NCI-H1436 (cell line): ENCODE data around the gene RAB6B.
A peak's percentile ranks its signal among the peaks of the same experiment; 100 is the strongest.

ENCODE experiments used
- DNase-seq: peaks from one replicate; lab custom pipeline; 2025; lab: John Stamatoyannopoulos, UW

RAB6B gene

DNA sequence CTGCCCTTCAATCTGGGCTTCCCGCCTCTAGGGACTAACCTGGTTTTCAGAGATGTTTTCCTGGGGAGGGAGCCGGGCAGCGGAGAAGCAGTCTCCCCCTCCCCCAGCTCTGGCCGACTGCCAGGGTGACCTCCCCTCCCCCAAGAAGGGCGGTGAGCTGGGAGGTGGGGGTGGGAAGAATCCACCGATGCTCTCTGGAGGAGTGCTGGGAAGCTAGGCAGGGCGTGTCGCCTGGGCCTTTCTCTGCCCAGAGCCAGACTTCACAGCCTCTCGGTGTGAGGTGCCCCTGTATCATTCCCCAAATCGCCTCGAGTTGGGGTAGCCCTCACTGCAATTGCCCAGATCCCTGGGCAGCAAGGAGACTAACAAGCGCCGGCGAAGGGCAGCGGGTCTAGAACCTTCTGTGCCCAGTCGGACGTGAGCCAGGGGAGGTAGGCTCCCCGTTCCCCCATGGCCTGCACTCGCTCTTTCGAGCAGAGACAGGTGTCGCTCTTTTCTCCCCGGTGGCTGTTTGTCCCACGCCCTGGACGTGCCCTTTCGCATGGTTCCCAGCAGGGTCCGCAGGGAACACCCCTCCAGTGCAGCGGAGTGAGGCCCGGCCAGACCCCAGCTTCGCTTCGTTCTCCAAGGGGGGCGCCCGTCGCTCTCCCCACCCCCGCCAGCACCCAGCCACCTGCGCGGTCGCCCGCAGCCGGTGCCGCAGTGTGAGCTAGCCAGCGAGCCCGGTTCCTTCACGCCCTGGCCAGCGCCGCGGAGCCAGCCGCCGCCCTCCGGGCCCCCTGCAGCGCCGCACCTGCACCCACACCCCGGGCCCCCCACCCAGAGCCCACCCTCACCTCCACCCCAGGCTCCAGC is 1.1 kb downstream of the RAB6B start:
- DNase-seq = no peak

DNA sequence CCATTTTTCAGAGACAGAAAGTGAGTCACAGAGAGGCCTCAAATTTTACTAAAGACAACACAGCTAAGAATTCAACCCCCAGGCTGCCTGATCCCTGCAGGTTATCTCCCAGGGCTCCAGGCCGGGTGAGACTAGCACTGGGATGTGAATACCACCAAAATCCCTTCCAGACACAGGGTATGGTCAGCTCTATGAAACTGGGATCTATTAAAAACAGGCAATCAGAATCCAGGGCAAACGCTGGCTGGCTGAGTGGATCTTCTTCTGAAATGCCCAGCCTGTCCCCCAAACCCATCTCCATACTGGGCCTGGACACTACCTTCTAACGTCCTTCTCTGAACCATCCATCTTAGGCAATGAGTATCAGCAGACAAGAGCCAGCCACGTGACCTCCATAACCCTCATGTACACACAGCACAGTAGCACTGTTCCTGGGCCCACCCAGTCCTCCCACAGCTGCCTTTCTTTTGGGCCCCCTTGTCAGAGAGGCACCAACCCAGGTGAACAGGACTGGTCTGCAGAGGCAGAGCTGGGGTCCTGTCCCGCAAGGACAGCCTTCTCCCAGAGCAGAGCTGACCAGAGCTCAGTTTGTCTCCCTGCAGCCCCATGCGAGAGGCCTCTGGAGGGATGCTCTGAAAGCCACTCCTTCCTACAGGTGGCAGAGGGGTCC is 1.9 kb downstream of the RAB6B start:
- no peak for DNase-seq

DNA sequence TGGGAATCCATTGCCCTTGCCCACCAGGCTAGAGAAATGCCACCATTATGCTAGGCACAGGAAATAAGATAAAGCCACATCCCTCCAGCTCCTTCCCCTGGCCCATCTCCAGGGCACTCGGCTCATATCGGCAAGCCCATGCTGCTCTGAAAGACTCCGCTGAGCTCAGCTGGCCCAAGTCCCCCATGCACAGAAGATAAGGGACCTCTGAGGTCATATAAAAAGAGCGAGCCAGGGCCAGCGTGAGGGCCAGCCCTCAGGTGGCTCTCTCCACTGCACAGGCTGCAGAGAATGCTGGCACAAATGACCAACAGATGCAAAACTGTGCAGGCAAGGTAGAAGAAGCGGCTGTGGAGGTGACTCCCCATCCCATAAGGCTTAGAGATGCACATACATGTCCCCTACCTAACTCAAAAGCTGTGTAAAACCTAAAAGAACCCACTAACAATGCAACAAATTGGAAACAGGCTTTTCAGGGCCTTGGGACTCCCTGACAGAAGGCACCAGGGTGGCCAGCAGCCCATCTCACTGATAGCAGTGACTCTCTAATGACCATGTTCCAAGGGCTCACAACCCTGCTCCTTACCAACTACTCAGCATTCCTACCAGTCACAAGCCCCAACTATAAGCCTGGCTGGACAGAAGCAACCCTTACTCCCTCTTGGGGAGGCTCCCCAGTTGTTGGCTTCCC is 3.0 kb downstream of the RAB6B start:
- DNase-seq = no peak

DNA sequence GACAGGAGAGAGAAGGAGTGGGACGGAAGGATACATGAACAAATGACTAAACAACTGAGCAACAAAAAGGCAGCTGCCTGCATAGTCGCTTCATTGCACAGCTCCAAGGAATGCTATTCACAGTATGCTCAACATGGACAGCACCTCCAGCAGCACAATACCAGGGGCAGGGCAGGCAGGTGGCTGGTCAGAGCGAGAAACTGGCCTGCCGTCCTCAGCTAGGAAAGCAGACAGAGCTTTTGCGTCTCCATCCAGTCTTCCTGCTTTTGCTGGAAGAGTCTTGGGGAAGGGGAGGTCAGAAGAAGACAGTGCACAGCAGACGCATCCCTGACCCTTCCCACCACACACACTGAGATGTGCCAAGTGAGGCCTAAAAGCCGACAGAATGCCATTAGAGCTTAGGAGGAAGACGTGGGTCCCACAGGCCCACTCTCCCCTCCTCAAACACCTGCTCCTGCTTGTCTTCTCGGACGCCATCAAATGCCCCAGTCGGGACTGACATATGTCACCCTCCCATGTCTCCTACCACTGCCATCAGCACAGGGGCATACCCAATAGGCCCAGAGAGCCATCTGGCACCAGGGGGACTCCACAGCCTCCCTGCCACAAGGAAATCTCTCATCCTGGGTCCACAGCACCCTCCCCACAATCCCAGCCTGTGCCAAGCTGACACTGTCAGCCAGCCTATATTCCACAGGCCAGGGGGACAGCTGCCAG is 3.9 kb downstream of the RAB6B start:
- no peak for DNase-seq

DNA sequence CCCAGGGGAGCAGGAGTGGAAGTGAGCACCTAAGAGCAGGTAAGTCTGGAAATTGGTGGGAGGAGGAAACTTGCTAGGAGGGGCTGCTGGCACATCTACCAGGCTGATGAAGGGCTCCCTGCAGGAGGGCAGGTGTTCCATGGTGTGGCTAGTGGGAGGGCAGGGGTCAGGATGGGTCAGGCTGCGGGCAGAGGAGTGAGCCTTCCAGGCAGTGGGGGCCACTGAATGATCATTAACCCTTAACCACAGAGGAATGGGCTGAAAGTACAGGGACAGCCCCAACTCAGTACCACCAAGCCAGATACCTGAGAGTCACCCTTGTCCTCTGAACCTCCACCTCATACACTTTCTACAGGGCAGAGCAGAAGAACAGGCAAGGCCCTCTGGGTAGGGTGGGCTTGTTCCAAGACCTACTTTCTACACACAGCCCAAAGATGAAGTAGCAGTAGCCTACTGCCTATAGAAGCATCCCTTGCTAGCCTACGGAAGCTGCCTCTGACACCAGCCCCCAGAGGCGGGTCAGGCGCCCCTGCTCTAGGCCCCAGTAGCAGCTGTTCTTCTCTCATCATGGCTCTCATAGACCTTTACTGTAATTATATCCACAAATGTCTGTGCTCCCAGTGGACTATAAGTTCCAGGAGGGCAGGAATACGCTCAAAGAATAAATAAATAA is 4.6 kb downstream of the RAB6B start:
- DNase-seq = no peak

DNA sequence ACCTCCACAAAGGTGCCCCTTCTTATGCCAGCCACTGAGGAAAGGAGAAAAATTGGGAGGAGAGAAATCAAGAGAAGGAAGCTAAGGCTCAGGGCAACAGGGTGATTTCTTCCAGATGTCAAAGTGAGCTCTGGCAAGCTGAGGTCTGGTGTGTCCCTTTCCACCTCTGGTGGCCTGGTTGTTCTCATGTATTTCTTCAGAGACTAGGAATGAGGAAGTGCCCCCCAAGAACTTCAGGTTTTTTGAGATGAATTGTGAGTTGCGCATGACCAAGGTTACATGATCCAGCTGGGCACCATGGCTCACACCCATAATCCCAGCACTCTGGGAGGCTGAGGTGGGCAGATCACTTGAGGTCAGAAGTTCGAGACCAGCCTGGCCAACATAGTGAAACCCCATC is 5.6 kb downstream of the RAB6B start:
- no peak for DNase-seq

DNA sequence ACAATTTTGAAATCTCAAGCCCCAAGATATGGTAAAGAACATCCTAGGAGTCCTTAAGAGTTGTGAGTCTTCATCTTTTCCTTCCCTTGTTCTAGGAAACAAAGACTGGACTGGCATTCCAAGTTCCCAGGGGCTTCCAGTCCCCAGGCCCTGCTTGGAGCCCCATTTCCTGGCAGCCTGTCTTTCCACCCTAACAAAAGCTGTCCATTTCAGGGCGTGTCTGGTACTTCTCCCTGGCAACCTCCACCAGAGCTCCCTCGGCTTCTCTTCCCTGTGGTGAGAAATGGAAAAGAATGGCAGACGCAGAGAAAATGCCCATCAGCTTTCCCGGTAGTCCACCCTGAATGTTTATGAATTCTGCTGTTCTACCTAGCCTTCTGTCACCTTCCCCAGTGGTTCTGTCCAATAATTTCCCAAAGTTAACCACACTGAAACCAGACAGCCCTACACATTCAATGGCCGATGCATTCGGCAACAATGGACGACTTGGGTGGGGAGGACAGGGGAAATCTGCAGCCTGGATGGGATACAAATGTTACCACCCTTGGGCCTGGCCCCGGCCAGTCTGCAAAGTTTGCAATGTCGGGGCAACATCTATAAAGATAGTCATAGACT is 6.8 kb downstream of the RAB6B start:
- no peak for DNase-seq

DNA sequence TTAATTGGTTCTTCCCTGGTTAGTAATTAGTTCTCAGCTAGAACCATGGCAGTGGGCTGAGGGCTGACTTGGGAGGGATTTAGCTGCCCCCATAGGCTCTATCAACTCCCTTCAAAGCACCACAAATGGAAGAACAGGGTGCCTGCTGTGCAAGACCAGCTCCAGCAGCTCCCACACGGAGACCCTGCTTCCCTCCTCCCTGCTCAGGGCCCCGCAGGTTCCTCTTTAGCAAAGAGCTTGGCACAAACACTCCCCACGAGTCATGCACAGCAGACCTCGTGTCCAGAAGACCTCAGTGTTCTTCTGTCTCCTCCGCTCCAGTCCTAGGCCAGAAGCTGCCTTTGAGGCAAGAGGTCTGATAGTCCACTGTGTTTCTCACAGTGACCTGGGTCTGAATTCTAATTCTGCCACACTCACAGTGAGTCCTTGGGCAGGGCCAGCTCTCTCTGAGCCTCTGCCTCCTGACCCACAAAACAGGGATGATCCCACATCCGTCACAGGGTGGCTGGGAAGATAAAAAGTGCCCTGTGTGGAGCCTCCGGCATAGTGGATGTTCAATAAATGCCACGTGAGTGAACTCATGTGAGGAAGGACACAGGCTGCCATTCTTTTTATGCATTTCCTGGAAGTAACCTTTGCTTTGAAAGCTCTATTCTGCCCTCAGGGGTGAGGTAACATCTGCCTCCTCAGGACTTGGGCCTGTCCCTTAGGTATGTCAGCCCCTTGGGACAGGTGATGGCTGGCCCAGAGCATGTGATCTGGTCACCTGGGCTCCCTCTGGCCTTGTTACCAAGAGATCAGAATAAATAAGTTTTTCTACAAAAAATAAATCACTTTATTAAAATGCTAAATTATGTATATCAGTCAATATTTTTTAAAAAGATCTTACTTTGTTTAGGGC is 7.6 kb downstream of the RAB6B start:
- no peak for DNase-seq

DNA sequence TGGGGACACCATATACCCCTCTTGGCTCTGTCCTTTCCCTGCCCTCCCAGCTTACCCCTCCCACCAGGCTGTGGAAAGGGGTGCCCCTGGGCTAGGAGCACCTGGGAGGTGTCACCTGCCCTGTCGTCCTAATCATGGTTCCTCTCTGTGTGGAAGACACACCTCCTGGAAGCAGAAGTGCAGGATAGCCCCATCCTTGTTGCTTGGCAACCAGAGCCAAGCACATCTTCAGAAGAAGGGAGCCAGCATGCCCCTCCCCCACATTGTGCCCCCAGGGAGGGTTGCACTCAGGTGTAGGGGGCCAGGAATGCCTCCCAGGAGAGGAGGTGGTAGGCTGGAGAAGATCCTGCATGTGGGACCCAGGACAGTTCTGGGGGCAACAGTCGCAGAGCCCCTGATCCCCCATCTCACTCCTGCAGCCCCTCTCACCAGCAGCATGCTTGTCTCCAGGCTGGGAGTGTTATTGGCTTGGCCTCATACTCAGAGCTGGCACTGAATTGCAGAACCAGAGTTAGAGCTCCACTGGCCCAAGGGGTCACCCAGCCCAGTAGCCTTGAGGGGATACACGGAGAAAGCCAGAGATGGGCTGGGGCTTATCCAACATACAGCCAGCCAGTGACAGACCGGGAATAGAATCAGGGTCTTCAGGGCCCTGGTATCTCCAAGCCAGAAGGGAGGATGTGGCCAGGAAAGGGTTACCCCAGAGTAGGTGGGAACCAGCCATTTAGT is 8.4 kb downstream of the RAB6B start:
- DNase-seq = peak; percentile 37

DNA sequence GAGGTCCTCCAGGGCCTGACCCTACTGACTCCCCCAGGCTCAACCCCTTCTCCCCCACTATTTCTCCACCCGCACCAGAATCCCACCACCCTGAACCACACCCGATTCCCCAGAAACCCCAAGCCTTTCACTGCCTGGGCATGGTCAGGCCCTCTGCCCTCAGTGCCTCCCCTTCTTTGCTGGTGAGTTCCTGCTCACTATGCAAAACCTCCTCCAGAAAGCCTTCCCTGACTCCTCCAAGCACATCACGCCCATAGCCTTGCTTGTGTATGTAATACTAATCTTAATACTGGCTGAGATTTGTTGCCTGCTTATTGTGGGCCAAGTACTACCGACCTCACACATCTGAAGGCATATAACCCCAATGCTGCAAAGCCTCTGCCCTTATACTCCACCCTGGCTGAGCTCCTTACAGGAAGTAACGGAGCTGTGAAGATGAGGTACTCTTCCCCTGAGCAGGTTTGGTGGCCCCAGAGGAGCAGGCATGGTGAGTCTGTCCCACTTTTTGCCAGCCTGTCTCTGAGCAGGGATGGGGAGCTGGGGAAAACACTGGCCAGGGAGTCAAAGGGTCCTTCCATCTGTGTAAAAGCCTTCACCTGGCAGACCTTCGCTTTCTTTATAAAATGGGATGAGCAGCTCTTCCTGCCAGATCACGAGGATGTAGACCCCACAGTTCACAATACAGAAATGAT is 9.5 kb downstream of the RAB6B start:
- no peak for DNase-seq

DNA sequence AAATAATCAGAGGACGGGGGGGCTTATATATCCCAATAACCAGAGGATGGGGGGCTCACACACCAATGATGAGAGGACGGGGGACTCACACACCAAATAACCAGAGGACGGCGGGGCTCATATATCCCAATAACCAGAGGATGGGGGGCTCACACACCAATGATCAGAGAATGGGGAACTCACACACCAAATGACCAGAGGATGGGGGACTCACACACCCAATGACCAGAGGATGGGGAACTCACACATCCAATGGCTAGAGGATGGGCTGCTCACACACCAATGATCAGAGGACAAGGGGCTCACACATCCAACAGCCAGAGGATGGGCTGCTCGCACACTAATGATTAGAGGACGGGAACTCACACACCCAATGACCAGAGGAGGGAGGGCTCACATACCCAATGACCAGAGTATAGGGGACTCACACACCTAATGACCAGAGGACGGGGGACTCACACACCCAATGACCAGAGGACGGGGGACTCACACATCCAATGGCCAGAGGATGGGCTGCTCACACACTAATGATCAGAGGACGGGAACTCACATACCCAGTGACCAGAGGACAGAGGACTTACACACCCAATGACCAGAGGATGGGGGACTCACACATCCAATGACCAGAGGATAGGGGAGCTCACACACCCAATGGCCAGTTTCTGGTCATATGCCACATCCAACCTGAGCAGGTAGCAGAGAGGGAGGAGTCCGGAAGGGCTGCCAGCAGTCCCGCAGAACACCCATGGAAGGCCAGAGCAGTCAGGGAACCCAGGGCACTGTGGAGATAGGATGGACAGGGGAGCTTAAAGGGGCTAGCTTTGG is 10.6 kb downstream of the RAB6B start:
- no peak for DNase-seq

DNA sequence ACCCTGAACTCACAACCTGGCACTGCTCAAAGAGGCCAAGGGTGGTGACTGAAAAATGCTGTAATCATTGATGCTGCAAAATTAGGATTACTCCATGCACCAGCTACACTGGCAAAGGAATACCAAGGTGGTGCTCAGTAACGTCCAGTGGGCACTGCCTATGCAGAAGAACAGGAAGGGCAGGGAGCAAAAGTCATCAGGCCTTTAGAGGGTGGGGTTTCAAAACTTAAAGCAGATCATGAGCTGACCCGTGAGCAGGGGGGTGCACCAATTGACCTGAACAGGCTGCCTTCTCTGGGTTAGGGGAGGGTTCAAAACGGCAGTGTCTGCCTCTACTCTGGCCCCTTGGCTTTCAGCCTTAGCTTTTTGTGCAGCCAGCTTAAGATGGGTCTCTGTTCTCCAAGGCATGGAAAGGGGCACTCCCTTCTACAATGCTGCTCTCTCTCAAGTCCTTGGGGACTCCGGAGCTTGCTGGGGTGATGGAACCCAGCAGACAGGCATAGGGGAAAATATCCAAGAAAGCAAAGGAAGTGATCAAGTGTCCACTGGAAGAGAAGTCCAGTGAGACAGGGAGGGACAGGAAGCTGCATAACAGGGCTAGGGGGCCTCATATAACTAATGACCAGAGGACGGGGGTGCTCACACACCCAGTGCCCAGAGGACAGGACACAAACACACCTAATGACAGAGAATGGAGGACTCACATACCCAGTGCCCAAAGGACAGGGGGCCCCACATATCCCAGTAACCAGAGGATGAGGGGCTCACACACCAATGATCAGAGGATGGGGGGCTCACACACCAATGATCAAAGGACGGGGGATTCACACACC is 11.4 kb downstream of the RAB6B start:
- DNase-seq = no peak

DNA sequence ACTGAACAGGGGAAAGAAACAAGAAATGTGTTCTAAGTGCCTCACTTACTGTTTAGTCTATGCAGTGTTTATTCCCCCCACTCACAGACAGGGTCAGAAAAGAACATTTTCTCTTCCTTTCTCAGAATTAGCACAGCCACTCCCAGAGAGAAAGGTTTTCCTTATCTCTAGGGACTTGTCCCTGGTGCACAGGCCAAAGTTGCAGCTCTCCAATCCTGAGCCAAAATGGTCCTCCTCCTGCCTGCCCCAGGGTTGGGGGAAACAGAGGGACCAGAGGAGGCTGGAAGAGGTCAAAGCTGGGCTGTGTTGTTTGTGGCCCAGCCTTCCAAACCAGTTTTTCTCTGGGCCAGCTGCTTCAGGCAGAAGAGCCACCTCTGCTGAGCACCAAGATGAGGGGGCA is 12.0 kb downstream of the RAB6B start:
- DNase-seq = no peak

DNA sequence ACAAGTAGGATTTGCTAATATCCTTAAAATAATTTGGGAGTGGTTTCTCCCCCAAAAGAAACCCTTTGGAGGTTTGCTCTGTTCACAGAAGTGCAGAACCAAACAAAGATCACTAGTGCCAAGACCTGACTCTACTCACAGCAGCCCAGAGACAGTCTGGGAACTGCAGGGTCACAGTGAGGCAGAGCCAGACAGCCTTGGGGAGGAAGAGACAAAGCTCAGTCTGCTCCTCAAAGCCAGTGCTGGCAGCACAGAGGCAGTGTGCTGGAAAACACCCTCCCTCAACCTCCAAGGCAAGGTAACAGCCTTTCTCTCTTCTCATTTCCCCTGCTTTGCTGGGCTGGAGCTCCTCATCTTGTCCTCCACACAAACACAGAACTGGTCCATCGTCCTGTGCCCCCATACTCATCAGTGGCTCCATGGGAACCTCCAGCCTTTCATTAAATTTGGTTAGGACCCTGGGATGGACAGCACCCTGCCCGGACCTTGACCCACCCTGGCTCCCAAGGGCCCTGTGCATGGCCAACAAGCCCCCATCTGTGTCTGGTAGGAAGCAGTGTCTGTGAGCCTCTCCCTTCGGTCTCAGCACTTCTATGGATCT is 12.6 kb downstream of the RAB6B start:
- DNase-seq = no peak

DNA sequence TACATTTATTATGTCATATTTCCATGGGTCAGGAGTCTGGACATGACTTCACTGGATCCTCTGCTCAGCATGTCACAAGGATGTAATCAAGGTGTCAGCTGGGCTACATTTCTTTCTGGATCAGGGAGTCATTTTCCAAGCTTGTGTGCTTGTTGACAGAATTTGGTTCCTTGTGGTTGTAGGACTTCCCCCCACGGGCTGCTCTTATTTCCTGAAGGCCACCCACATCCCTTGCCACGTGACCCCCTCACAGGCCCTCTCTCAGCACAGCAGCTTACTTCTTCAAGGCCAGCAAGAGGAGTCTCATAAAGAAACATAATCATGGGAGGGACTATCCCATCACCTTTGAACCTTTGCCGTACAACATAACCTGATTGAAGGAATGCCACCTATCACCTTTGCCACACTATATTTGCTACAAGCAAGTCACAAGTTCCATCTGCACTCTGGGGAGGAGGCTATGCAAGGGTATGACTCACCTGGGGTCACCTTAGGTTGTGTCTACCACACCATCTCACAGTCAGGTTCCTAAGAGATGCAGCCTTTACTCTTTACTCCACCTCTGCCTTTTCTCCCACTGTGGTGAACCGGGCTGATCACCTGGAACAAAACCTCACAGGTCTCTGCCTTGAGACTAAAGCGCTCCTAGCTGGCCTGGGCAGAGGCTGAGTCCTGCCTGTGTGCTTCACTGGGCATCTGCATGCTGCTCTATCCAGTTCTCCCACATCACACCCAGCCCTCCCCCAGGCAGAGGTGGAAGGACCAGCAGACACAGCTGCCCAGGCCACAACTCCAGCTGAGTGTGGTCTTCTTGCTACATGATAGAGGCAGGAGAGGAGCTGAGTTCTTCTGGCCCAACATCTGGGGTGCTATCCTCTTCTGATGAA is 13.5 kb downstream of the RAB6B start:
- DNase-seq = no peak

DNA sequence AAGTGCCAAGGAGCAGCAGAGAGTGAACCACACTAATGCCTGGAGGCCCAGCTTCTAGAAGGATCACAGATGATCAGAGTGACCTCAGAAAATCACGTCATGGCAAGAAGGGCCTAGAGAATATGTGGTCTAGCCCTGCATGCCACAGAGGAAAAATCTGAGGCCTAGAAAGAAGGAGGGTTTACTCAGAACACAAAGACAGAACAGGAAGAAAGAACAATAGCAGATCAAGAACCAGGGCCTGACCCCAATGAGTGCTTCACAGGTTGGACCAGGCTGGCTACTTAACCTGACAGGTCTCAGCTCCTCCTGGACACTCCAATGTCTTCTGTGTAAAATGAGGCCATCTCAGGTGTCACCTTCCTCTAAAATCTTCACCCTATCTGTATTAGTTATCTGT is 14.2 kb downstream of the RAB6B start:
- DNase-seq = no peak
